H4 (cell line): Measurements from ENCODE around the gene CAPRIN2. TPM values are rescaled to one million over a fixed set of nuclear protein-coding genes. Genes with fewer than 3 reads are reported as not detected.

ENCODE experiments used
- DNase-seq: peaks from one replicate; pipeline ENCODE4 v3.0.0-alpha.2; 2015; ENCODE audit warnings: low spot score
- total RNA-seq: library from RNA; depleted of rRNA; stranded (reverse); fragments of >200 nt; shearing (Covaris generic); gene quantifications from 2 replicates; pipeline ENCODE4 v1.2.3, GENCODE V29; 2014; rRNA removed

CAPRIN2 gene, protein sequence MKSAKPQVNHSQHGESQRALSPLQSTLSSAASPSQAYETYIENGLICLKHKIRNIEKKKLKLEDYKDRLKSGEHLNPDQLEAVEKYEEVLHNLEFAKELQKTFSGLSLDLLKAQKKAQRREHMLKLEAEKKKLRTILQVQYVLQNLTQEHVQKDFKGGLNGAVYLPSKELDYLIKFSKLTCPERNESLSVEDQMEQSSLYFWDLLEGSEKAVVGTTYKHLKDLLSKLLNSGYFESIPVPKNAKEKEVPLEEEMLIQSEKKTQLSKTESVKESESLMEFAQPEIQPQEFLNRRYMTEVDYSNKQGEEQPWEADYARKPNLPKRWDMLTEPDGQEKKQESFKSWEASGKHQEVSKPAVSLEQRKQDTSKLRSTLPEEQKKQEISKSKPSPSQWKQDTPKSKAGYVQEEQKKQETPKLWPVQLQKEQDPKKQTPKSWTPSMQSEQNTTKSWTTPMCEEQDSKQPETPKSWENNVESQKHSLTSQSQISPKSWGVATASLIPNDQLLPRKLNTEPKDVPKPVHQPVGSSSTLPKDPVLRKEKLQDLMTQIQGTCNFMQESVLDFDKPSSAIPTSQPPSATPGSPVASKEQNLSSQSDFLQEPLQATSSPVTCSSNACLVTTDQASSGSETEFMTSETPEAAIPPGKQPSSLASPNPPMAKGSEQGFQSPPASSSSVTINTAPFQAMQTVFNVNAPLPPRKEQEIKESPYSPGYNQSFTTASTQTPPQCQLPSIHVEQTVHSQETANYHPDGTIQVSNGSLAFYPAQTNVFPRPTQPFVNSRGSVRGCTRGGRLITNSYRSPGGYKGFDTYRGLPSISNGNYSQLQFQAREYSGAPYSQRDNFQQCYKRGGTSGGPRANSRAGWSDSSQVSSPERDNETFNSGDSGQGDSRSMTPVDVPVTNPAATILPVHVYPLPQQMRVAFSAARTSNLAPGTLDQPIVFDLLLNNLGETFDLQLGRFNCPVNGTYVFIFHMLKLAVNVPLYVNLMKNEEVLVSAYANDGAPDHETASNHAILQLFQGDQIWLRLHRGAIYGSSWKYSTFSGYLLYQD
- 4.2 and 7.1 TPM in 2 replicates for total RNA-seq

DNA sequence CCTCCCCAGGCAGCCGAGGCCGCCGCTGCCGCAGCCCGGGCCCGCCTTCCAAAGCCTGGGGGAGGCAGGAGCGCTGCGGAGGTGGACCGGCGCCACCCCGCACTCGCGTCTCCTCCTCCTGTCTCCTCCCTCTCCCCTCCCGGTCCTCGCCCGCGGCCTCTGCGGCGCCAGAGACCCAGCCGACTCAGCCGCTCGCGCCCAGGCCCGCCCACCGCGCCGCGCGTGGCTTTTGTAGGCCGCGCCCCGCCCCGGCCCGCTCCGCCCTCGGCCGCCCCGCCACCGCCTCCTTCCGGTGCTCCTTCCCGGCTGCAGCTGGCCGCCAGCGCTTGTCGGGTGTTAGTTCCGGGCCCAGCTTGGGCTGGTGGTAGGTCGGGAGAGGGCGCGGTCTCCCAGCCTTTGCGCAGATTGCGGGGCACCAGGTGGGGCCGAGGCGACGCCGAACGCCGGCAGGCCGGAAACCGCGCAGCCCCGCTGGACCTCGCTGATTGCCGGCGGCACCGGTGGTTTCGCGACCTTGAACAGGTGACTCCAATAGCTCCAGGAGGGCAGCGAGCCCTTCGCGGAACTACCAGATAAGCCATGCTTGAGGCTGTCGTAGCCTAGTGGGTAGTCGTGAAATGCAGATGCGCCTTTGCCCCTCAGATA is at the start of gene CAPRIN2:
Gene CAPRIN2 (minus strand): TSS at position 202 of the 645 bp plus-strand sequence. CDS start 1,431 bp downstream, outside the sequence.
- peak; percentile 89 for DNase-seq

DNA sequence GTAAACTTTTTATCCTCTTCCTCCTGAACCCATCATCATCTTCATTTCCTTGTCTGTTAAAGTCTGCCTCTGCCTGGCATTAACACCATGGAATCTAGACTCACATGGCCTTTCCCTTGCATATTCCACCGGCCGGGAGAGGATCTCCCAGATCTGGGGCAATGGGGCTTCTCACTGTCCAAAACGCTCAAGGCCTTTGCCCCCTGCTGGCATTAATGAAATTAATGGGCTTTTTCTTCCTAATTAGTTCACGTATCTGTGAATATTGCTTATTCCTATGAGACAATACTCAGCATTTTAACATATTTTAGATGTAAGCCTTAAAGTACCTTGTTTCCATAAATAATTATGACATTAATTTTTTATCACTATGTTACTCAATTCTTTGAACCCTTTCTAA is 42.9 kb upstream of the CAPRIN2 start:
- DNase-seq, result no peak

DNA sequence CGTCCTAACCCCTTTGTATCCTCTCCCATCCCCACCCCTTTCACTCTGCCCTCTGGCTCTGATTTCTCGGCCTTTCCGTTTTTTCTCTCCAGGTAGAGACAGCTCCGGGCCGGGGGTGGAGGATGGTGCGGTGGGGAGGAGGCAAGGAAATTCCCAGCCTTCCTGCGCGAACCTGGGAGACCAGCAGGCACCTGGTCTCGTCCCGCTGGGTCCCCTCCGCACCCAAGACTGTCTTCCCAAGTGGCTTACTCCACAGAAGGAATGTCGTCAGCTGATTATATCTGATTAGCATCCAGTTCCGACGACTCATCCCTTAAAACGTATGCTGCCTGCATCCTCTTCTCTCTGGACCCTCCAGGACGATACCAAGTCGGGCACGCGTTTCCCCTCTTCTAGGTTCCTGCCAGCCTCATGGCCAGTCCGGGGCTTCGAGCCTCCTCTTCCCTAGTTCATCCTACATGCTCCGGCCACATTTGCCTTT is 42.2 kb upstream of the CAPRIN2 start:
- no peak for DNase-seq

DNA sequence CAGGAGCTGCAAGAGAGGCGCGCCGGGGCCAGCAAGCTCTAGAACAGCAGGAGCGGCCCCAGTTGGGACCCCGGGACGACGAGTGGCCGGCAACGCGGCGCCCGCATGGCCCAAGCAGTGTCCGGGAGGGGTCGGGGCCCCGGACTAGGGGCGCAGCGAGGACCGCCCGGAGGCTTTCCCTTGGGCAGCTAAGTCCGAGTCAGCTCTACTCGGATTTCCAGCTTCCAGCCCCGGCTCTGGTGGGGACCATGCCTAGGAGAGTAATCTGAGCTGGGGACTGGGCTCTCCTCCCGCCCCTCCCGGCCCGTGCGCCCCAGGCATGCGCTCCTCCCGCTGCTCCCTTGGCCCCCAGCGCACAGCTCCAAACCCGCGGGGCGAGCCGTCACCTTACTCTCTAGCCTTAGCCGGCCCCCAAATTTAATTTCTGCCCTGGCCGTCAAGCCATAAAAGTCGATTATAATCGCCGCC is 41.6 kb upstream of the CAPRIN2 start:
- DNase-seq, result peak; percentile 32

DNA sequence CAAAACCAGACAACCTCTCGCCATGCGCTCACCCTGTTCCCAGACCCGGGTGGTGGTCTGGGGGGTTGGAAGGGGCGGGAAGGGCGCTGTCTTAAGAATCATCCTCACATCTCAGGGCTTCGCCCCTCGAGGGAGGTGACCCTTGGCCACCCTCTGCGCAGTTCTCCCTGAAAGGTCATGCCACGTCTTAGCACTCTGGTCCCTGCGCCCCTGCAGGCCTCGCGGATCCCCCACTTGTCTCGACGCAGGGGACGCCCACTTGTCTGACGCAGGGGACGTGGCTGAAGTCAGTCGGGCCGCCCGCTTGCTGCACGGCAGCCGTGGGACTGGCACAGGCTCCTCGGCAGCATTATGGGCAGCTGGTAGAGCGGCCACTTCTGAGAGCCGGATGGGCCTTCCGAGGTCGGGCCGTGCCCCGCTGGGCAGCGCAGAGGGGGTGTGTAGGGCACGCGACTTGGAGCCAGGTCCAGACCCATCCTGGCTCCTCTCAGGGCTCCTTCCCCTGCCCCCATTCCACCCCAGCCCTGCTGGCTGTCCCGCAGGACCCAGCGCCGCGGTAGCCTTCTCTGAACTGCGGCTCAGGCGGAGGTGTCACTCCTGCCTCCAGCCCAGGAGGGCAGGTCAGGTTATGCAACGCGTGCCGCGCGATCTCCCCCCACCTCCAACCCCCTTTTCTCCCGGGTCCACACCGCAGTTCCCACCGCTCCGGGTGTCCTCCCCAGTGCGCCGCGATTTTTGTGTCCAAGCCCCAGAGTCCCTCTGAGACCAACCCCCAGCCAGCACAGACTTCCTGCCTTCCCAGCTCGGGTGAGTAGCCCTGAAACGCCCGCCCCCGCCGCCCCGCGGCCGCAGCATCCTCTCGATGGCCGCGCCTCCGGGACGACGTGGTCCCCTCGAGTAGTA is 40.9 kb upstream of the CAPRIN2 start:
- peak; percentile 71 for DNase-seq

DNA sequence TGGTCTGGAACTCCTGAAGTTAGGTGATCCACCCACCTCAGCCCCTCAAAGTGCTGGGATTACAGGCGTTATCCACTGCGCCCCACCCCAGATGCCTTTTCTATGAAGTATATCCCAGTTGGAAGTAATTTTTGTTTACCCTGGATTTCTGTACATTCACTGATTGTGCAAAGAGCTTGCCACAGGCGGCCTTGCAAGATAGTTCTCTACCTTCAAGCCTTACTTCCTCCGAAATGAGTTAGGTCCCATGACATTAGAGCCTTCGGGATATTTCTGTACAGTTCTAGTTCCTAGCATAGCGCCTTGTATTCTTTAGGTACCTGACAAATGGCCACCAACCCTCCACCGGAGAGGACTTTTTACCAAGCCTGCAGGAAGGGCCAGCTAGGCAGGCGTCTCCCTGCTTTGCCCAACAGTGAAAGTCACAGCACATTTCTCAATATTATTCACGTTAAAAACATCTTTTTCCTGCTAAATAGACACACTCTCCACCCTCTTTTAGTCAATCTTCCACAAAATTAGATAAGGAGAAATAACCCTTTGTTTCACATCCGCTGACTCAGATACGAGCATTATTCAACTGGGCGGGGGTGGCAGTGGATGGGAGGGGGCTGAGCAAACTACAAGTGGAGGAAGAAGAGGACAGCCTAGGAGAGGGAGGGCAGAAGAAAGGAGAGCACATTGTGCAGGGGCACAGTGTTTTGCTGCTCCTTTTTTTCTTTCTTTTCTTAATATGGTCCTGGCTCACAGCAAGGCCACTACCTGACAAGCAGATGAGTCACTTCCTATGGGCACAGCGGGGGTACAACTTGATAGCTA is 40.0 kb upstream of the CAPRIN2 start:
- peak; percentile 92 for DNase-seq

DNA sequence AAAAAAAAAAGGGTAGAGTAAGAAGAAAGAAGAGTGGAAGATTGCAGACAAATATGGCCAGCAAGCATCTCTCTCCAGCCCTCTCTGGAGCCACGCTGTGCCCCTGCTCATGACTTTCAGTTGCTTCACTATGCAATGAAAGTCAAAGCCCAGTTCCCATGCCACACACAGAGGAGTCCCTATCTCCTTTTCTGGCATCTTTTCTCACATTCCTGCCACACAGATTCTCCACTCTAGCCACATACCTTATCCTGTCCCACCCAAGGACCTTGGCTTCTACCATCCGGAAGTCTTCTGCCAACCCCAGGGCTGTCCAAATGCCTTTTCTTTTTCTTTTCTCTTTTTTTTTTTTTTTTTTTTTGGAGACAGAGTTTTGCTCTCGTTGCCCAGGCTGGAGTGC is 39.3 kb upstream of the CAPRIN2 start:
- no peak for DNase-seq

DNA sequence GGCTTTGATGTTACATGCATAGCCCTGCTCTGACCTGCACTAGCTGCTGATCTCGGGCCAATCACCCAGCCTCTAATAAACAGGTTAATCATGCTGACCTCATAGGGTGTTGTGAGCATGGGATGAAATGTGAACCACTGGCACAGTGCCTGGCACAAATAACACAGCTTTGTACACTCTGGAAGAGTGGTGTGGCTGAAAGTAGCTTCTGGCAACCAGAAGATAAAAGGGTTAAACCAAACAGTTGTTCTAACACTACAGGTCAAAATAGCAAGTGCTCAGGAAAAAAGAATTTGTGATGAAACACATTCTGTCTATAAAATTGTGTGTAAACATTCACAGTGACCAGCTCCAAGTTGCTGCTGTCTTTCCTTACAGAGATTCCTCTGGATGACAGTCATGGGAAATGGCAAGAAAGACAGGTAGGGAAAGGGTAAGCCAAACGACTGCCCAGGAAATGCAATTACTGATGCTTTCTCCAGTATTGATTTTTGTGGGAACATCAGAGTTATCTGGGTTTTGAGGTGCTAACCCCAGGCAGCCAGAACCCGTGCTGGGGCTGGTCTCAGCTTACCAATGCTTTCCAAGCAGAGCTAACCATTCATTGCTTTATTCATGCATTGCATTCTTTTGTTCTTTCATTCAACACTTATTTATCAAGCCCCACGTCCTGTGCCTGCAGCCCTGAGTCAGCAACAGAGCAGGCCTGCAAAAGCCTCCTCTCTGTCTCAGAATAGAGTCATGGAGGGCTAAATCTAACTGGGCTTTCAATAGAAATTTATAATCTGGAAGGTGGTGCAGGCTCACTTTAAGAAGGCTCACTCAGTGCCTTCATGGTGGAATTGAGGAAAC is 38.1 kb upstream of the CAPRIN2 start:
- DNase-seq, result peak; percentile 19

DNA sequence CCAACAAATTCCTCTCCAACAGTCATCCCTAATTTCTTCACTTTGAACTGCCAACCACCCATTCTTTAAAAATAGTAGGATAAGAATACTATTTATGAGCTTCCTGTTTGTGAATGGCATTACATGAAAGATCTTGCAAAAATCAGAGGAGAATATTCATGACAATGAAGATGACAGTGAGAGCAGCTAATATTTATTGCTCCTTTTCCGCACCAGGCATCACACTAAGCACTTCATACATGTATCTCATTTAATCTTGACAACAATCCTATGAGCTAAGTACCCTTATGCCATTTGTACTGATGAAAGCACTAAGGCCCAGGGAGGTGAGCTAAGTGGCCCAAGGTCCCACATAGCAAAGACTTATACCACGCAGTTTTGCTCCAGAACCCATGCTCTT is 37.3 kb upstream of the CAPRIN2 start:
- no peak for DNase-seq

DNA sequence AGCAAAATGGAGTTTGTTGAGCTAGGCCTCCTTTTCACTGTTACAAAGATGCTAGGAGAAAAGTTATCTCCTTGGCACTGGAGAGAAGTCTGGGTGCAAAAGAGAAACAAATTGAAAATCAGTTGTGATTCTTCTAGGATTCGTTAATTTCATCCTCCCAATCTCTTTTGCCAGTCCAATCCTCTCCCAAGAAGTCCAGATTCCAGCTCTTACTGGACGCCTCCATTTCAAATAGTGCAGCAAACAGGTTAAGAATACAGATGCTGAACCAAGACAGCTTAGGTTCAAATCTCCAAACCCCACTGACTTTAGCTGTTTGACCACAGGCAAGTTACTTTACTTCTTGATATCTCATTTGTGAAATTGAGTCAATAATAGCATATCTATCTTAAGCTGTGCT is 34.0 kb upstream of the CAPRIN2 start:
- DNase-seq, result no peak

DNA sequence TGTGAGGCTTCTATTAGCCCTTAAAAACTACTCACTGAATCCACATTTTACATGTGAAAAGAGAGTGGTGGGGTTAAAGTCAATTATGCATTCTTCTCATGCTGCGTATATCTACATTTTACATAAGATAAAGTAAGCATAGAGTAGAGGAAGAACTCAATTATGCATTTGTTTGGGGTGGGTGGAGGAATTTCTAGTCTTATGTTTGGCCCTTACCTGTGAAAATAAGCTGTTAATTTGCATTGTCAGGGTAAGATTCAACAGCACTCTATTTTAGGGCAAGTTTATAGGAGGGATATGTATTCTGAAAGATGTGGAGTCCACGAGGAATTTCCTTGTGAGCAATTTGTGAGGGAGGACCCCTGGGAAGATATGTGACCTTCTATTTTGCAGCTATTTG is 30.9 kb upstream of the CAPRIN2 start:
- DNase-seq, result no peak

DNA sequence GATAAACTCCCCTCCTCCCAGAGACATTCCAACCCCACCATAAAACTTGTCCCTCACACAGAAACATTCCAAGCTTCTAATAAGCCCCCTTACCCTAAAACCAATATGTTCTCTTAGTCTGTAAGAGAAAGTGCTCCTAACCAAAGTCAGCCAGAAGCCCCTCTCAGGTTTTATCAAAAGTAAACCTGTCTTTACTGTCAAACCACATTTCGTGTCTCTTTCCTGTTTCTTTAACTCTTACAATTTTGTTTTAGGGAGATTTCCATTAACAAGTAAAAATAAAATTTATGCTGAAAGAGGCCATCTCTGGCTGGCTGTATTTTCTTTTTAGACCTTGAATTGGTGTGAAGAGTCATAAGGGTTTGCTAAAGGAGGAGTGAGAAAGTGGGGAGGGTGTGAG is 29.8 kb upstream of the CAPRIN2 start:
- no peak for DNase-seq

DNA sequence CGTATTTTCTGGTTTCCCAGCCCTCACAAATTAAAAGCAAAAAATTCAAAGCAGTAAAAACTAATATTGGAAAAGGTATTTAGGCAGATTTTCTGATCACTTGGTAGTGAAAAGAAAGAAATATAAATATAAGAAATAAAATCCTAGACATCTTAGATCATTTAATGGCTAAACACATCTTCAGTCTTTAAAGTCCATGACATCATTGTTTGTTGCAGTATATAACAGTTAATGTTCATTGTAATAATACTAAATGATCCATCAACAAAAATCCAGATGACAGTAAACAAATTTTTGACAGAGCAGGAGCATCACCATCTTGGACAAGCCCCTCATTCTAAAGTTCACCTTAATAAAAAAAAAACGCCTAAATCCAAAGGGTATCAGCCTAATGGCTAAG is 29.2 kb upstream of the CAPRIN2 start:
- DNase-seq, result no peak

DNA sequence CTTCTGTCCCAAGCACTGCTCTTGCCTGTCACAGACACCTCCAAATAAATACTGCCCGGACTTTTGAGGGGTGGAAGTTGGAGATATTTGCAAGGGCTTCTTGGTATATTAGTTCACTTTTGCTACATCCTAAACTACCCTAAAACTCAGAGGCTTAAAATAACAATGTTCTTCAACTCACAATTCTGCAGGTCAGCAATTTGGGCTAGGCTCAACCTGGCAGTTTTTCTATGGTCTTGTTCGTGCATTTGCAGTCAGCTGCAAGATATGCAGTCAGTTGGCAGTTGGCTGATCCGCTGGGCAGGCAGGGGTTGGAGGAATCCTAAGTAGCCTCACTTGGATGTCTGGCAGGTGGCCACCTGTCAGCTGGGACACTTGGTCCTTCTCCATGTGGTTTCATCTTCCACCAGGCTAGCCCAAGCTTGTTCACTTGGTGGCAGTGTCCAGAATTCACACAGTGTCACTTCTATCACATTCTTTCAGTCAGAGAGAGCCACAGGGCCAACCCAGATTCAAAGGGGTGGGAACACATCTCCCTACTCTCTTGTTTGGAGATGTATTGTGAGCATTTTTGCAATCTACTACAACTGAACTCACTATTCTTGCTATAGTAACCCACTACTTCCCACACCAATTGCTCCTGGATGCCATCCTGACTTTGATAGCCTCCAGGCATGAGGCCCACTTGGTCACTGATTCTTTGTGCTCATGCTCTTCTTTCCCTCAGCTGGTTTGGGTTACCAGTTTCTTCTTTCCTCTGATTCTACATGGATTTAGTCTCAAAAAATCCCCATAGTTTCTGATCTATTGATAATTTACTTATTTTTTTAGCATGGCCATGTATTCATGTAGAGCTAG is 27.8 kb upstream of the CAPRIN2 start:
- DNase-seq, result no peak

DNA sequence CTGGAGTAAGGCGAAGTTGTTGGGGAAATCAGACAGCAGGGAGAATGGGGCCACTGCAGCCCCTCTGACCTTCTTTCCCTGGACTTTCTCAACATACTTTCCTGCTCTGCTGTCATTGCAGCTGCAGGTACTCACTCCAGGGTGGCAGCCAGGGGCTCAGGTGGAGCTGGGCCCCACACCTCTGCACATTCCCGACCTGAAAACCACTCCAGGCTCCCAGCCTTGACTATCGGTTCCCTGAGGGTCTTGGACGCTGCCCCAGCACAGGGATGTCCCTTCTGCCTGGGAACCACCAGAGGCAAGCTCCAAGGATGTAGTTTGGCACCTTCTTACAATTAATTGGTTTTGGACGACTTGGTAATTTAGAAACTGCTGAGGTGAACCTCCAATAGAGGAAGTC is 24.8 kb upstream of the CAPRIN2 start:
- no peak for DNase-seq

DNA sequence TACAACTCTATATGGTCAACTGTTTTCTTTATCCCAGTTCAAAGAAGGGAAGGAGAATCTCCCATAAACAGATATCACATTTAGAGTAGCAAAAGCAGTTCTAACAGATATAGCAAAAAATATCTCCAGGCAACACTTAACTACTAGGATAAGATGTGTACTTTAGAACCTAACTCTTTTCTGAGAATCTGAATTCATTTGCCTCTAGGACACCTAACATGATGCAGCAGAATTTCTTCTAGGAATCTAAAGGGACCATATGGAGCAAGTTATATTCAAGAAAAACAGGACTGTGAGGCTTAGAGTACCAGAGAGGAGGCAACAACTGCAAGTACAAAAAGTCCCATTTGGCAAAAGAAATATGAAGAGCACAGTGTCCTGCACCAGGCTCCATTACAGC is 24.4 kb upstream of the CAPRIN2 start:
- no peak for DNase-seq

DNA sequence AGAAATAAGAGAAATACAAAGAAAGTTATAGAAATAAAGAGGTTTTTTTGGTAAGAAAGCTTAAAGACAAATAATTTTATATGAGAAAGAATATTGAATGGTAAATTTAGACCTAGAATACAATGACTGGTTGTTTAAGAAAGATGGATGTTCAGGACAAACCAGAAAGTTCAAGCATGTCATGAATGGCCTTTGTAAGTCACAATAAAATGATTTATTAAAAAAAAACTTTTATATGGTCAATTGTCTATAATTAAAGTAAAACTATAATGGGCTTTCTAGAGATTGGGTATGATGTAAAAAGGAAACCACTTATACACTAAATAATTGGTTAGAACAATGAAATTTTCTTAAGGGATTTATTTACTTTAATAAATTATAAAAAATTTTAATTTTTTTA is 19.8 kb upstream of the CAPRIN2 start:
- no peak for DNase-seq

DNA sequence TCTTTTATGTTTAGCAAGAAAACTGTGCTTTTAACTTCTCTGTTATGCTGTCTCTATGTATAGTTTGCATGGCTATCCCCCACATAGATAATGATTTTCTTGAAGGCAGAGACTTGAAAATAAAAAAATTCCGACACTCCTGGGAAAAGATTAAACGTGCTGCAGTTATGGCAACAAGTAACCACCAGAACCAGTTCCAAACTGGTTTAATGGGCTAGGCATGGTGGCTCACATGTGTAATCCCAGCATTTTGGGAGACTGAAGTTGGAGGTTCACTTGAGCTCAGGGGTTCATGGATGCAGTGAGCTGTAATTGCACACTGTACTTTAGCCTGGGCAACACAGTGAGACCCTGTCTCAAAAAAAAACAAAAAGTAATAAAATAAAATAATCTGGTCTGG is 15.1 kb upstream of the CAPRIN2 start:
- no peak for DNase-seq
